ENCODE data around the gene TFF1.

- TF ChIP-seq CTCF (IDR thresholded peaks at IDR 0.05; ENCODE audit: poor library complexity, severe bottlenecking): no peak
- TF ChIP-seq MXI1 (conservative IDR thresholded peaks at IDR 0.05; ENCODE audit: poor library complexity, severe bottlenecking): no peak
- no peak for TF ChIP-seq RAD21 (conservative IDR thresholded peaks at IDR 0.05)
- no peak for TF ChIP-seq EZH2 (IDR thresholded peaks at IDR 0.05; ENCODE audit: borderline replicate concordance, insufficient read depth, low read length, poor library complexity, severe bottlenecking)
- TF ChIP-seq REST (IDR thresholded peaks at IDR 0.05; ENCODE audit: borderline replicate concordance): no peak
- TF ChIP-seq EP300 (conservative IDR thresholded peaks at IDR 0.05; ENCODE audit: poor library complexity, severe bottlenecking): no peak
- no peak for TF ChIP-seq POLR2AphosphoS5 (IDR thresholded peaks at IDR 0.05)
Measured at GRCh38 chr21:42375966-42376337, 9.6 kb upstream of the TFF1 start.

All from neural cell (in vitro differentiated cells).